ENCODE results near the gene EHBP1.

DNA sequence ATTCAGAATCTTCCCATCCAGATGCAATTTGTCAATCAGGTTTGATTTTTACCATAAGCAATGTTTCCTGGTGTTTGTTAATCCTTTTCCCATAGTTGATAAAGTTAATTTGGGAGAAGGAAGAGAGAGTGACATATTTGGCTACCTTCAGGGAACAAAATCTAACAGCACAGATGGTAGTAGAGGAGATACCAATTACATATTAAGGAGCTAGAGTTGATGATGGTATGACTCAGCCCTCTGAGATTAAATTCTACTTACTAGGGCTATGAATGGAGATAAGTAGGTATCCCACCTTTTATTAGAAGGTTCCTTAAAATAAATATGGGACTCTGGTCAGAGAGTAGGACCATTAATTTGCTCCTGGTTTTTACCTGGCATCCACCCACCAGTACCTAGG is 139.7 kb downstream of the EHBP1 start:
- TF ChIP-seq POLR2A (IDR thresholded peaks at IDR 0.05), result no peak
- TF ChIP-seq, protein P1, sequence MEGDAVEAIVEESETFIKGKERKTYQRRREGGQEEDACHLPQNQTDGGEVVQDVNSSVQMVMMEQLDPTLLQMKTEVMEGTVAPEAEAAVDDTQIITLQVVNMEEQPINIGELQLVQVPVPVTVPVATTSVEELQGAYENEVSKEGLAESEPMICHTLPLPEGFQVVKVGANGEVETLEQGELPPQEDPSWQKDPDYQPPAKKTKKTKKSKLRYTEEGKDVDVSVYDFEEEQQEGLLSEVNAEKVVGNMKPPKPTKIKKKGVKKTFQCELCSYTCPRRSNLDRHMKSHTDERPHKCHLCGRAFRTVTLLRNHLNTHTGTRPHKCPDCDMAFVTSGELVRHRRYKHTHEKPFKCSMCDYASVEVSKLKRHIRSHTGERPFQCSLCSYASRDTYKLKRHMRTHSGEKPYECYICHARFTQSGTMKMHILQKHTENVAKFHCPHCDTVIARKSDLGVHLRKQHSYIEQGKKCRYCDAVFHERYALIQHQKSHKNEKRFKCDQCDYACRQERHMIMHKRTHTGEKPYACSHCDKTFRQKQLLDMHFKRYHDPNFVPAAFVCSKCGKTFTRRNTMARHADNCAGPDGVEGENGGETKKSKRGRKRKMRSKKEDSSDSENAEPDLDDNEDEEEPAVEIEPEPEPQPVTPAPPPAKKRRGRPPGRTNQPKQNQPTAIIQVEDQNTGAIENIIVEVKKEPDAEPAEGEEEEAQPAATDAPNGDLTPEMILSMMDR (IDR thresholded peaks at IDR 0.05), result no peak

Data from uterus (tissue), 2 donors.